ENCODE results near the gene SLC16A10. TPM values are rescaled to one million over a fixed set of nuclear protein-coding genes. Genes with fewer than 3 reads are reported as not detected.
"Not testable (repeated sequence)": the region's sequence is repeated elsewhere in the genome, so short reads cannot be mapped to it uniquely, and the experiment has no call there.

Gene SLC16A10
- total RNA-seq, 4 donors from 2014 or later = under 0.01 to 3.8 (median 1.2) TPM; not detected in 1

- TF ChIP-seq CTCF (IDR thresholded peaks at IDR 0.05) (no peak), POLR2A (IDR thresholded peaks at IDR 0.05) (no peak)
- Histone ChIP-seq H3K36me3 (no peaks in the 10 kb centered on the region), H3K4me3 (no peak overlapping the region), H3K27me3 (no peaks in the 10 kb centered on the region), H3K9me3 (no peaks in the 10 kb centered on the region), H3K27ac (no peak overlapping the region), H3K4me1 (no peaks in the 10 kb centered on the region)
- intact Hi-C loops (cut with DNase I; ENCODE audit: low total_unique reads) = no loop called here
- no peak for DNase-seq
These were observed 100.6 kb downstream of the SLC16A10 start for GRCh38 chr6:111187874-111188273.

DNA sequence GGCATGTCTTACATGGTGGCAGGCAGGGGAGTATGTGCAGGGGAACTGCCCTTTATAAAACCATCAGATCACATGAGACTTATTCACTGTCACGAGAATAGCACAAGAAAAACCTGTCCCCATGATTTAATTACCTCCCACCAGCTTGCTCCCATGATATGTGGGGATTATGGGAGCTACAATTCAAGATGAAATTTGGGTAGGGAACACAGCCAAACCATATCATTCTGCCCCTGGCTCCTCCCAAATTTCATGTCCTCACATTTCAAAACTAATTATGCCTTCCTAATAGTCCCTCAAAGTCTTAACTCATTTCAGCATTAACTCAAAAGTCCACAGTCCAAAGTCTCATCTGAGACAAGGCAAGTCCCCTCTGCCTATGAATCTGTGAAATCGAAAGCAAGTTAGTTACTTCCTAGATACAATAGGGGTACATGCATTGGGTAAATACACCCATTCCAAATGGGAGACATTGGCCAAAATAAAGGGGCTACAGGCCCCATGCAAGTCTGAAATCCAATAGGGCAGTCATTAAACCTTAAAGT is 102.4 kb downstream of the SLC16A10 start:
- H3K4me3 ChIP-seq; intact Hi-C loops (cut with DNase I; ENCODE audit: low total_unique reads); H3K9me3 ChIP-seq; H3K27me3 ChIP-seq; H3K27ac ChIP-seq; H3K4me1 ChIP-seq; DNase-seq; H3K36me3 ChIP-seq: not testable (repeated sequence)

DNA sequence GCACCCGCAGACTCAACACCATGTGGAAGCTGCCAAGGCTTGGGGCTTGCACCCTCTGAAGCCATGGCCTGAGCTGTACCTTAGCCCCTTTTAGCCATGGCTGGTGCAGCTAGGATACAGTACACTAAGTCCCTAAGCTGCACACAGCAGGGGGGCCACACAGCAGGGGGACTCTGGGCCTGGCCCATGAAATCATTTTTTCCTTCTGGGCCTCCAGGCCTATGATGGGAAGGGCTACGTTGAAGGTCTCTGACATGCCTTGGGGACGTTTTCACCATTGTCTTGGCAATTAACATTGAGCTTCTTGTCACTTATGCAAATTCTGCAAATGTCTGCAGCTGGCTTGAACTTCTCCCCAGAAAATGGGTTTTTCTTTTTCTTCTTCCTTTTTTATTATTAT is 103.3 kb downstream of the SLC16A10 start:
- no peaks in the 10 kb centered on the region for H3K4me1 ChIP-seq
- H3K27ac ChIP-seq = no peak overlapping the region
- intact Hi-C loops (cut with DNase I; ENCODE audit: low total_unique reads) = no loop called here
- H3K36me3 ChIP-seq = no peaks in the 10 kb centered on the region
- no peak overlapping the region for H3K4me3 ChIP-seq
- DNase-seq = no peak
- H3K9me3 ChIP-seq = no peaks in the 10 kb centered on the region
- H3K27me3 ChIP-seq = no peaks in the 10 kb centered on the region
- TF ChIP-seq POLR2A (IDR thresholded peaks at IDR 0.05) = no peak
- TF ChIP-seq CTCF (IDR thresholded peaks at IDR 0.05) = no peak

DNA sequence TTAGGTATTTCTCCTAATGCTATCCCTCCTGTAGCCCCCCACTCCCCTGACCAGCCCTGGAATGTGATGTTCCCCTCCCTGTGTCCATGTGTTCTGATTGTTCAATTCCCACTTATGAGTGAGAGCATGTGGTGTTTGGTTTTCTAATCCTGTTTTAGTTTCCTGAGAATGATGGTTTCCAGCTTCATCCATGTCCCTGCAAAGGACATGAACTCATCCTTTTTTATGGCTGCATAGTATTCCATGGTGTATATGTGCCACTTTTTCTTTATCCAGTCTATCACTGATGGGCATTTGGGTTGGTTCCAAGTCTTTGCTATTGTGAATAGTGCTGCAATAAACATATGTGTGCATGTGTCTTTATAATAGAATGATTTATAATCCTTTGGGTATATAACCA is 103.8 kb downstream of the SLC16A10 start:
- H3K27me3 ChIP-seq; H3K4me1 ChIP-seq; intact Hi-C loops (cut with DNase I; ENCODE audit: low total_unique reads); H3K36me3 ChIP-seq; H3K4me3 ChIP-seq; DNase-seq; H3K9me3 ChIP-seq; H3K27ac ChIP-seq: not testable (repeated sequence)

- no peaks in the 10 kb centered on the region for H3K27me3 ChIP-seq
- H3K9me3 ChIP-seq = no peaks in the 10 kb centered on the region
- no peaks in the 10 kb centered on the region for H3K4me1 ChIP-seq
- H3K27ac ChIP-seq = no peak overlapping the region
- no peak for TF ChIP-seq CTCF (IDR thresholded peaks at IDR 0.05)
- TF ChIP-seq POLR2A (IDR thresholded peaks at IDR 0.05) = no peak
- H3K36me3 ChIP-seq = no peaks in the 10 kb centered on the region
- intact Hi-C loops (cut with DNase I; ENCODE audit: low total_unique reads) = no loop called here
- no peak for DNase-seq
- no peak overlapping the region for H3K4me3 ChIP-seq
These were observed 105.7 kb downstream of the SLC16A10 start for GRCh38 chr6:111192911-111193555.

DNA sequence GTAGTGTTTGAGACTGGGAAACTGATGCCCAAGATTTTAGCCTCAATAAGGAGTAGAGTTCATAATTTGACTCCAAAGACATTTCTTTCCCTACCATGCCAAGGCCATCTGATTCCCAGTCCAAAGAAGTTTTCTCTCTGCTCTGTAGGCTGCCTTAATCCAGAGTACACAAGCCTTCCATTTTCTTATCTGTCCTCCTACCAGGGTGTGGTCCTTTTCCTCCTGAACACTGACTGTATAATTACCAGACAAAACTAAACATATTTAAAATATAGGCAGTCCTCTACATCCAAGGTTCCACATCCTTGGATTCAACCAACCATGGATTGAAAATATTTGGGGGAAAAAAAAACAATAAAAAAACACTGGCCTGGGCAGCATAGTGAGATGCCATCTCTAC is 108.4 kb downstream of the SLC16A10 start:
- TF ChIP-seq POLR2A (IDR thresholded peaks at IDR 0.05) (no peak), CTCF (IDR thresholded peaks at IDR 0.05) (no peak)
- DNase-seq = no peak
- intact Hi-C loops (cut with DNase I; ENCODE audit: low total_unique reads) = no loop called here
- Histone ChIP-seq H3K4me3 (no peak overlapping the region), H3K27me3 (no peaks in the 10 kb centered on the region), H3K27ac (no peak overlapping the region), H3K36me3 (no peaks in the 10 kb centered on the region), H3K9me3 (no peaks in the 10 kb centered on the region), H3K4me1 (no peaks in the 10 kb centered on the region)
